Hematopoietic multipotent progenitor cell treated with erythropoietin and hydrocortisone succinate and interleukin-3 and kit ligand, for 6 days (in vitro differentiated cells): ENCODE measurements around the gene DUX4.
"Not testable (repeated sequence)": the region's sequence is repeated elsewhere in the genome, so short reads cannot be mapped to it uniquely, and the experiment has no call there.

Experiments used
- DNase-seq: peaks from one replicate; pipeline ENCODE4 v3.0.0-alpha.2; 2015

DUX4 gene

GRCh38 chr4:190173428-190173827, at the start of gene DUX4:
TSS of gene DUX4 (plus strand) at chr4:190173774. CDS start at chr4:190173774, 0 bp downstream.
- not testable (repeated sequence) for DNase-seq

GRCh38 chr4:190175436-190175835, 1.9 kb downstream of the DUX4 start:
- DNase-seq = not testable (repeated sequence)

GRCh38 chr4:190177727-190178605, 4.4 kb downstream of the DUX4 start:
- not testable (repeated sequence) for DNase-seq

GRCh38 chr4:190178606-190178990, 5.0 kb downstream of the DUX4 start:
- DNase-seq = not testable (repeated sequence)

DNA sequence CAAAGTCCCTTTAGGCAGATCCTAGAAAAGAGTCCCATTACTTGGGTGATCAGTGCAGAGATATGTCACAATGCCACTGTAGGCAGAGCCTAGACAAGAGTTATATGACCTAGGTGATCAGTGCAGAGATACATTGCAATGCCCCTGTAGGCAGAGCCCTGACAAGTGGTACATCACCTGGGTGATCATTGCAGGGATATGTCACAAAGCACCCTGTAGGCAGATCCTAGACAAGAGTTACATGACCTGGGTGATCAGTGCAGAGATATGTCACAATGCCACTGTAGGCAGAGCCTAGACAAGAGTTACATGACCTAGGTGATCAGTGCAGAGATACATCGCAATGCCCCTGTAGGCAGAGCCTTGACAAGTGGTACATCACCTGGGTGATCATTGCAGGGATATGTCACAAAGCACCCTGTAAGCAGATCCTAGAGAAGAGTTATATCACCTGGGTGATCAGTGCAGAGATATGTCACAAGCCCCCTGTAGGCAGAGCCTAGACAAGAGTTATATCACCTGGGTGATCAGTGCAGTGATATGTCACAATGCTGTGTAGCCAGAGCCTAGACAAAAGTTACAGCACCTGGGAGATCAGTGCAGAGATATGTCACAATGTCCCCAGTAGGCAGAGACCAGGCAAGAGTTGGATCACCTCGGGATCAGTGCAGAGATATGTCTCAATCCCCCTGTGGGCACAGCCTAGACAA, 5.6 kb downstream of the DUX4 start:
- not testable (repeated sequence) for DNase-seq

- not testable (repeated sequence) for DNase-seq
These were observed 6.1 kb downstream of the DUX4 start for GRCh38 chr4:190179740-190180094.

DNA sequence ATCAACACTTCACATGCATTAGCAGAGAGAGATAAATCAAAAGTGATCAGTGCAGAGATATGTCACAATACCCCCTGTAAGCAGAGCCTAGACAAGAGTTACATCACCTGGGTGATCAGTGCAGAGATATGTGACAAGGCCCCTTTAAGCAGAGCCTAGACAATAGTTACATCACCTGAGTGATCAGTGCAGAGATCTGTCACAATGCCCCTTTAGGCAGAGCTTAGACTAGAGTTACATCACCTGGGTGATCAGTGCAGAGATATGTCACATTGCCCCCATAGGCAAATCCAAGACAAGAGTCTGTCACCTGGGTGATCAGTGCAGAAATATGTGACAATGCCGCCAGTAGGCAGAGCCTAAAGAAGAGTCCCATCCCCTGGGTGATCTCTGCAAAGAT, 7.4 kb downstream of the DUX4 start:
- DNase-seq = not testable (repeated sequence)

DNA sequence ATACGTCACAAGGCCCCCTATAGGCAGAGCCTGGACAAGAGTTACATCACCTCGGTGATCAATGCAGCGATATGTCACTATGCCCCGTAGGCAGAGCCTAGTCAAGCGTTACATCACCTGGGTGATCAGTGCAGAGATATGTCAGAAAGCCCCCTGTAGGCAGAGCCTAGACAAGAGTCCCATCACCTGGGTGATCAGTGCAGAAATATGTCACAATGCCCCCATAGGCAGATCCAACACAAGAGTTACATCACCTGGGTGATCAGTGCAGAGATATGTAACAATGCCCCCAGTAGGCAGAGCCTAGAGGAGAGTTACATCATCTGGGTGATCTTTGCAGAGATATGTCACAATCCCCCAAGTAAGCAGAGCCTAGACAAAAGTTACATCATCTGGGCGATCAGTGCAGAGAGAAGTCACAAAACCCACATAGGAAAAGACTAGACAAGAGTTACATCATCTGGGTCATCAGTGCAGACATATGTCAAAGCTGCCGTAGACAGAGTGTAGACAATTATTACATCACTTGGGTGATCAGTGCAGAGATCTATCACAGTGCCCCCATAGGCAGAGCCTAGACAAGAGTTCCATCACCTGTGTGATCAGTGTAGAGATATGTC, 8.0 kb downstream of the DUX4 start:
- DNase-seq = not testable (repeated sequence)

DNA sequence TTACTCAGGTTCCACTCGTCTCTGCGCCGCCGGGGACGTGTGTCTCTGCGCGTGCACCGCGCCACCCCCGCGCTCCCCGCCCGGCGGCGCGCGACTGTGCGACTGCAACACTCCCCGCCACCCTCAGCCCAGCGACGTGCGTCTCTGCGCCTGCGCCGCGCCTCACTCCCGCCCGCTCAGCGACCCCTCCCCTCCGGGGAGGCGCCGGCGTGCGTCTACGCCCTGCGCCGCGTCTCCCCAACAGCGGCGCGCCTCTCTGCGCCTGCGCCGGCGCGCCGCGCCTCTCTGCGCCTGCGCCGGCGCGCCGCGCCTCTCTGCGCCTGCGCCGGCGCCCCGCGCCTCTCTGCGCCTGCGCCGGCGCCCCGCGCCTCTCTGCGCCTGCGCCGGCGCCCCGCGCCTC, 29.9 kb downstream of the DUX4 start:
- not testable (repeated sequence) for DNase-seq
